Kidney tubule cell (primary cell): ENCODE results near the gene NOL6.
"Not testable (repeated sequence)": the region's sequence is repeated elsewhere in the genome, so short reads cannot be mapped to it uniquely, and the experiment has no call there.

Source experiments
- DNase-seq: peaks from one replicate; pipeline ENCODE4 v3.0.0-alpha.2; 2018; ENCODE audit warnings: low spot score

NOL6 gene

DNA sequence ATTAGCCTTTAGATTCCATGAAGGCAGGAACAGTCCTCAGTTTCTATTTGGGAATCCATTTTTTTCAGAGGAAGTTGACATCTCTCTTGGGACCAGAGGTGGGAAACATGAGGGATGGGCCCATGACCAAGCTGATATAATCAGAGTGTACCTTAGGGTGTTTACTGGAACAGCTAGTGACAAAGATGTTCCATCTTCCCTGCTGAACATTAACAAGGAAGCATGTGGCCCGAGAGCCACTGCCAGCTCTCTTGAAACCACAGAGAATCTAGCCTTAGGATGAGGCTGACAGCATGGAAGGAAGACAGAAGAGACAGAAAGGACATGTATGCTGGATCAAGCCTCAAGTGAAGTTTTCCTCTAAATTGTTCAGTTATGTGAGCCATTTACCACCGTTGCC, 42.3 kb downstream of the NOL6 start:
- no peak for DNase-seq

DNA sequence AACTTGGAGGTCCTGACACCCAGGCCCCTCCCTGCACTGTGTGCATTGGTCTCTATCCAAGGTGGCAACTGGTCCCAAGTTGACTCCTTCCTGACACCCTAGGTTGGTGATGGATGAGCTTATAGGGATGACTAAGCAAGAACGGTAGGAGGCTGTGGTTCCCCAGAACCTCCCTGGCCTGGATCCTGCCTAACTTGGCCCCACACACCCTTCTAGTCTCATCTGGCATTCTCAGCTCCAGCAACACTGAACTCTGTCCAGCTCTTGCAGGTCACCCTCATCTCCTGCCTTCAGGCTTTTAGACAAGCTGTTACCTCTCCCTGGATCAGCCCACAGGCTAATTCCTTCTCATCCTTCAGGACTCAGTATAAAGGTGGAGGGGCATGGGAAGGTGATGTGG, 42.8 kb downstream of the NOL6 start:
- no peak for DNase-seq

DNA sequence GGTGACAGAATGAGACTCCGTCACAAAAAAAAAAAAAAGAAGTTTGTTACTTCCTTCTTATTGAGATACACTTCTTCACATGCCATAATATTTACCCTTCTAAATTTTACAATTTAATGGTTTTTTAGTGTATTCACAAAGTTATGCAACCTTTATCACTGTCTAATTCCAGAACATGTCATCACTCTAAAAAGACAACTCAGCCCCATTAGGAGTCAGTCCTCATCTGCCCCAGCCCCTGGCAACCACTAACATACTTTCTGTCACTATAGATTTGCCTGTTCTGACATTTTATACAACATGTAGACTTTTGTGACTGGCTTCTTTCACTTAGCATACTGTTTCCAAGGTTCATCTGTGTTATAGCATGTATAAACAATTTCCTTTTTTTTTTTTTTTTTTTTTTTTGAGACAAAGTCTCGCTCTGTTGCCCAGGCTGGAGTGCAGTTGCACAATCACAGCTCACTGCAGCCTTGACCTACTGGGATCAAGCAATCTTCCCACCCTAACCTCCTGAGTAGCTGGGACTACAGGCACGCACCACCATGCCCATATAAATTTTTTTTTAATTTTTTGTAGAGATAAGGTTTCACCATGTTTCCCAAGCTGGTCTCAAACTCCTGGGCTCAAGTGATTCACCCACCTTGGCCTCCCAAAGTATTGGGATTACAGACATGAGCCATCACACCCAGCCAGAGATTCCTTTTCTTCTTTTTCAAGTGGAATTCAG, 44.3 kb downstream of the NOL6 start:
- no peak for DNase-seq

DNA sequence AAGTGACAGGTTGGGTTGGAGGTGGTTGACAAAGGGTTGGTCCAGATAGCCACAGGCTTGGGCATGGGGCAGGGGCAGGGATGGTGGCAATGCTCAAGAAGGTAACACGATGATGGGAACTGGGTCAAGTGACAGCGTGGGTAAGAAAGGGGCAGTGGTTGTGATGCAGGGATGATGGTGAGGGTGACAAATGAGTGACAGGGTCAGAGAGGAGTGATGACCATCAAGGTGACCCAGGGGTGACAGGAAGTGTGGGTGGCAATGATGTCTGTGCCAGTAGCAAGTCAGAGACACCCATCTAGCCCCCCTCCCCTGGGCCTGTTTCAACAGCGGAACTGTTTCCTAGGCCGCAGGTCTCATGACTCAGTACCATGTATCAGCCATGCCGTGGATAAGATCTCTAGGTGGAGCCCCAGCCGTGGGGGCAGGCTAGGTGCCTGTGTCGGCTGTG, 46.9 kb downstream of the NOL6 start:
- no peak for DNase-seq

DNA sequence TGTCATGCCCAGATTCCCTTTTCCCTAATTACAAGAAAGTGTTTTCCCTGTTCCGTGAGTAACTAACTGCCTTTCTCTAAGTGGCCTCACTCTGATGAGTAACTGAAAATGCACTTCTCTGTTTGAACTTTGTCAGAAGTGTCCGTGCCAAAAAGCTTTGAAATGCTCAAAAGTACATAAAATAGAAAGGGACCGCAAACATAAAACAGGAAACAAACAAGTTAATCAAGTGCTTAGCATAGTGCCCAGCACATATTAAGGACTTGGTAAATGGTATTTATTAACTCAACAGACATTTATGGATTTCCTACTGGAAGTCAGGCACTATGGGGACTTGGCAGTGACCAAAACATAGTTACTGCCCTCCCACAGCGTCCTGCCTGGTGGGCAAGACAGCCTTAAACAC, 48.6 kb downstream of the NOL6 start:
- peak; percentile 46 for DNase-seq

DNA sequence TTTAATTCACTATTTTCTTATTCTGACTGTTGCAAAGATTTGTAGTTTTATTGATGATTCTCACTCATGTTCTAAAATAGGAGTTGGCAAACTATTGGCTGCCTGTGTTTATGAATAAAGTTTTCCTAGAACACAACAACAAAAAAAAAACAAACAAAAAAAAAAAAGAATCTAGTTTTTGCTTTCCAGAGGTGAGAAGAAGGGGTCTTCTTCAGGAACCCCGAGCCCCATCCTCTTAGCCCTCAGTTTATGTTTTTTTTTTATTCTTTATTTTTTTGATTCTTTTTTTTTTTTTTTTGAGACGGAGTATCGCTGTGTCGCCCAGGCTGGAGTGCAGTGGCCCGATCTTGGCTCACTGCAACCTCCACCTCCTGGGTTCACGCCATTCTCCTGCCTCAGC, 49.2 kb downstream of the NOL6 start:
- not testable (repeated sequence) for DNase-seq

DNA sequence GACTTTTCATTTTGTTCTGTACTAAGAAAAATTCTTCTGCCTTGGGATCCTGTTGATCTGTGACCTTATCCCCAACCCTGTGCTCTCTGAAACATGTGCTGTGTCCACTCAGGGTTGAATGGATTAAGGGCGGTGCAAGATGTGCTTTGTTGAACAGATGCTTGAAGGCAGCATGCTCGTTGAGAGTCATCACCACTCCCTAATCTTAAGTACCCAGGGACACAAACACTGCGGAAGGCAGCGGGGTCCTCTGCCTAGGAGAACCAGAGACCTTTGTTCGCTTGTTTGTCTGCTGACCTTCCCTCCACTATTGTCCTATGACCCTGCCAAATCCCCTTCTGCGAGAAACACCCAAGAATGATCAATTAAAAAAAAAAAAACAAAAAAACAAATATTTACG, 49.7 kb downstream of the NOL6 start:
- DNase-seq: not testable (repeated sequence)

DNA sequence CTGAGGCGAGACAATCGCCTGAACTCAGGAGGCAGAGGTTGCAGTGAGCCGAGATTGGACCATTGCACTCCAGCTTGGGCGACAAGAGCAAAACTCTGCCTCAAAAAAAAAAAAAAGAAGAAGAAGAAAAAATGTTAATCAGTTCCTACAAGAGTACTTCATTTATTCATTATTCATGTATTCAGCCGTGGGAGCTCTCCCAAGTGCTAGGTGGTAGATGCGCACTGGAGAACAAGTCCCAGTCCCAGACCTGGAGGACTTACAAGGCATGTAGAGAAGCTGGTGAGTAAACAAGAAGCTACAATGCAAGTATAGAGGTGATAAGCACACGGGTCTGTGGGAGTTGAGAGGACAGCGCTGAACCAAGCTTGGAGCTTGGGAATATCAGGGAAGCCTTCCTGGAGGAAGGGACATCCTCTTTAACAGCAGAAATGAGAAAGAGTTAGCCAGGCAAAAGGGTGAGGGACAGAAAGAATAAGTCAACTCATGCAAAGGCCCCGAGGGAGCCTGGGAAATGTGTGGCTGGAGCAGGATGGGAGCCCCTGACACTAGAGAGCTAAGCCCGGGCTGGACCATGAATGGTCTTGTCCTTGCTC, 53.9 kb downstream of the NOL6 start:
- DNase-seq: no peak

DNA sequence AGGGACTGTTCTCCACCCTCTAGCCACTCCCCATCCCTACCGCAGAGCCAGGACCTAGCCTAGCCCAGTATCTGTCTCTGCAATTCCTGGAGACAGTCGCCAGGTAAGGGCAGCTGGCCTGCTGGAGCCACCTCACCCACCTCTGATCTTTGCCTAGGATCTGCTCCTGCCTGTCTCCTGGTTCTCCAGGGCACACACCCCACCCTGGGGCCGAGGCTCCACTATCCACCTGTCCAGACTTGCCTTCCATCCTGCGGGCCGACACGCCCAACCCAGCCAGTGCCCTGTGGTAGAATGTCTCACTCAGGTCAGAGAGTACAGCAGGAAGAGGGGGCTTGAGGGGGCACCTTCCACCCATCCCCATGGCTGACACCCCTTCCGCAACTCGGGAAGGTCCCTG, 55.6 kb downstream of the NOL6 start:
- DNase-seq: no peak

DNA sequence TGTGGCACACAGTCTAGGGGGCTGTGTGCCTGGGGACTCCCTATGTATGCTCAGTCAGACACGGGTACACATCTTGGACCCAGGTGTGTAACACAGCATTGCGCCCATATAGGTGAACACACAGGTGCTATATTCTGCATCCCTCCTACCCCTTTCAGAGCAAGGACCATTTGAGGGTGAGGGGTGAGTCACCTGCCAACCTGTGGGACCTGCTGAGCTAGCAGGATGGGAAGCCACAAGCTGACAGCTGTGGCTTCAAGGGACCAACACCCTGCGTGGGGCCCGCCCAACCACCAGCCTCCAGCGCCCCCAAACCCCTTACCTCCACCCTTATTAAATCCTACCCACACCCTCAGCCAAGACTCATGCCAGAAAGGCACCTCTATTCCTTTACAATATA, 56.7 kb downstream of the NOL6 start:
- DNase-seq: no peak

DNA sequence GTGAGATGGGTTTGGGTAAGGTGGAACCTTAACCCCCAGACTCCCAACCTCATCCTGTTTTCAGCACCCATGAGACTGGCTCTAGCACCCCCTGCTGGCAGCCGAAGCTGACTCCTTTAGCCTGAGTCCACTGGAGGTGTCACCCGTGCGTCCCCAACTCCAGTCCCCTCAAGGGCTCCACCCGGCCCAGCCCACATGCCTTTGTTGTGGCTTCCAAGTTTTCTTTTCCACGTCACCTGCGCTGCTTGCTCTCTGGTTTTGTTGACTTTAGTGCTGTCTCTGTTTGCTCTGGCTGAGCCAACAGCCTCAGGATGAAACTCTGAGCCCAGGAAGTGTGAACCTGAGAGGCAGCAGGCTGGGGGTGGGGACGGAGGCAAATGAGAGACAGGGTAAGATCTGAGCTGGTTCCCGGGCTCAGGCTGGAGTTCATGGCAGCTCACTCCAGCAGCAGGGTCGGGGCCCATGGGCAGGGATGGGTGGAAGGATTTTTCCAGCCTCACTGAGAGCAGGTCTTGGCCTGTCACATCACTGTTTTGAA, 58.2 kb downstream of the NOL6 start:
- DNase-seq: peak; percentile 87

DNA sequence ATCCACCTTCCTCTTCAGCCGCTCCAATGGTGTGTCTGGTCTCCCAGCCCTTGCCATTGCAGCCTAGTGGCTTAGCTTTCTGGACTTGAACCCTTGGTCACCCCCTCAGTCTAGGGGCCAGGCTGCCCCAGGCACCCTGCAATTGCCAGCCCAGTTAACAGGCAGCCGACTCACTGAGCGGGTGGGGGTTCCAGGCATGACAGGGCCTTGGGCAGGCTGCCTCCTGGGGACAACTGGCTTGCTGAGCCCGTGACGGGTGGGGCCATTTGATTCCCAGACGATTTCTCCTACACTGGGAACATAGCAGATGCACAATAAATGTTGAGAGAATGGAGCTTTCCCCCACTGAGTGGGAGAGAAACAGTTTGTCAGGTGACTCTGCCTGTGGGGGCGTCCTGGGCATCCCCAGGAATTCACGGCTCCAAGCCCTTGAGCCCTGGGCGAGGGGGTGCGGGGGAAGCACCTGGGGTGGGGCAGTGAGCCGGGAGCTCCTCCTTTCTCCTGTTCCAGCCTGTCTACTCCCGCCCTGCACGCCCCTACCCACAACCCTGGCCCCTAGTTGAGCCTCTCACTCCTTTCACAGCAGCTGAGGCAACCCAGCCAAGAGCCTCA, 58.7 kb downstream of the NOL6 start:
- no peak for DNase-seq

DNA sequence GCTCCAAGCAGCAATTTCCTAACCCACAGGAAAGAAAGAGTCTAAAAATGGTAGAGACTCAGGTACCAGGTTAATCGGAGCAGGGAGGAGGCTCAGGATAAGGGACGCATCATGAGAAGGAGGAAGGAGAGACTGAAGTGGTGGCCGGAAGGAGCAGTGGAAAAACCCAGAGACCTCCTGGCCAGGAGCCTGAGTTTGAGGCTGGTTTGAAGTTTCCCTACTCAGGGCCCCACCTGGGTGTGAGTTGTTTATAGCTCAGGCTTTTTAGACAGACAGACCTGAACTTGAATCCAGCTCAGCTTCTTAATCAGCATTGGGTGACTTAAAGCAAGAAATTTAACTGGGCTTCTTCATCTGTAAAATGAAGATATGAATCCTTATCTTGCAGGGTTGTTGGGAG, 59.5 kb downstream of the NOL6 start:
- no peak for DNase-seq
